ENCODE data around the gene PLXNB1.

Gene PLXNB1

DNA sequence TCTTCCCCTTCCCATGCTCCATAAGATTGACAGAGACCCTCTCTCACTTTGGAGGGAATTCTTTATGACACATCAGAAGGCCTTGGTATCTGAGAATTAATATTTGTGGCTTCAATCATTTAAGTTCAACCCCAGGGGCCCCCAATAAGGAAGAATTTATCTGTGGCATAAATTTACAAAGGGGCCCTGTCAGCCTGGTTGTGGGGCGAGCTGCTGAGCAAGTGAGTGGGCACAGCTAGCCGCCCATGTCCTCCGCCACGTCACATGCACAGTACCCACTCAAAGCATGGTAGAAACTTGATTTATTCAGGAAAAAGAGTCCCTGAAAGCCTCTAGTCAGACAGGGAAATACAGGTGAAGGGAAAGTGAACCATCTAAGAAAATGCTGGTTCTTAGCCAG lies 13.3 kb downstream of the PLXNB1 start:
- DNase-seq, result no peak

GRCh38 chr3:48416091-48416505 lies 13.8 kb downstream of the PLXNB1 start:
- DNase-seq, result no peak

GRCh38 chr3:48415251-48415953 lies 14.5 kb downstream of the PLXNB1 start:
- no peak for DNase-seq

DNA sequence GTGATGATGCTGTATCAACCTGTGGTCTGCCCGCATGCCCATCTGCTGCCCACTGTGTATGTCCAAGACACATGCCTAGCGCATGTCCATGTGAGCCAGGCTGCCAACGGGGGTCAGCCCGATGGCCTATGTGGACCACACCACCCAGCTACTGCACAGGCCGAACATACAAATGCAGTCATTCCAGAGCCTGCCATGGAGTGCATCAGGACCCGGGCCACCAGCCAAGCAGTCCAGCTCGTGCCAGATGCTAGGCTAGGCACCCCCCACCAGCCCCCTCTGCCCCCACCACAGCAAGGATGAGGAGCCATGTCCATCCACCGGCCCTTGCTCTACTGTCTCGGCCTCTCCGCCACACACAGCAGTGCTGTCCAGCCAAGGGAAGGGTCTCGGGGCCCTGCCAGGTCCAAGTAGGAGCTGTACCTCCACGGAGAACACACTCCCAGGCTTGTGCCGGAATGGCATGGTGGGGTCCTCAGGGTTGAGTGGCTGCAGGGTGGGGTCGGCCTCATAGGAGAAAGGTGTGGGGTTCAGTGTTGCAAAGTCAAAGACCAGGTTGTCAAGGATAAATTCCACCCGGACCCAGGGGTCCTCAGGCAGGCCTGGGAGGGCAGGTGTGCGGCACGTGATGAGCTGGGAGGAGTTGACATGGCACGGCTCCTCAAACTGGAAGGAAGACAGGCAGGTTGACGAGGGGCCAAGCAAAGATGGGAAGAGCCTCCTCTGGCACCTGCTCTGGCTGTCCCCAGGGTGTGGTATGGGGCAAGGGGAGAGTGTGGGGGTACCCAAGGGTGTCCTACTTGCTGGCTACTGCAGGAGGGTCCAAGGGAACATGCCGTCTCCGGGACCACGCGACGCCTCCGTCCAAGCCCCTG lies 15.3 kb downstream of the PLXNB1 start:
- no peak for DNase-seq

DNA sequence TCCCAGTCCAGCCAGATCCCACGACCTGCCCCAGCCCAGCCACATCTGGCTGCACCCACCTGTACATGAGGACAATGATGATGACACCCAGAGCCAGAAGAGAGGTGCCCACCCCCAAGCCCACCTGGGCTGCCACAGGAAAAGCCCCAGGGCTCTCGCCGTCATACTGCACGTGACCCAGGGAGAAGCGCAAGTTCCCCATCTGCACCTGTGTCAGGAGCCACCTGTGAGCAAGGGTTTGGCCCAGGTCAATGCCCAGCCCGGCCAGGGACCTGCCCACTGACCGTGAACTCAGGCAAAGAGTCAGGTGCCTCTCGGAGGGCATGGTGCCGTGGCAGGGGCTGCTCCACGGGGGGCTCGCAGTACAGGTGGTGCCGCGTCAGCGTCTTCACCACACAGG lies 16.3 kb downstream of the PLXNB1 start:
- DNase-seq, result no peak

- no peak for DNase-seq
Observed at GRCh38 chr3:48413086-48413485, 16.8 kb downstream of the PLXNB1 start.

GRCh38 chr3:48412375-48413001 lies 17.4 kb downstream of the PLXNB1 start:
- DNase-seq, result no peak

GRCh38 chr3:48411606-48412374 lies 18.1 kb downstream of the PLXNB1 start:
- DNase-seq, result no peak

- no peak for DNase-seq
Observed at GRCh38 chr3:48411041-48411588, 18.8 kb downstream of the PLXNB1 start.

DNA sequence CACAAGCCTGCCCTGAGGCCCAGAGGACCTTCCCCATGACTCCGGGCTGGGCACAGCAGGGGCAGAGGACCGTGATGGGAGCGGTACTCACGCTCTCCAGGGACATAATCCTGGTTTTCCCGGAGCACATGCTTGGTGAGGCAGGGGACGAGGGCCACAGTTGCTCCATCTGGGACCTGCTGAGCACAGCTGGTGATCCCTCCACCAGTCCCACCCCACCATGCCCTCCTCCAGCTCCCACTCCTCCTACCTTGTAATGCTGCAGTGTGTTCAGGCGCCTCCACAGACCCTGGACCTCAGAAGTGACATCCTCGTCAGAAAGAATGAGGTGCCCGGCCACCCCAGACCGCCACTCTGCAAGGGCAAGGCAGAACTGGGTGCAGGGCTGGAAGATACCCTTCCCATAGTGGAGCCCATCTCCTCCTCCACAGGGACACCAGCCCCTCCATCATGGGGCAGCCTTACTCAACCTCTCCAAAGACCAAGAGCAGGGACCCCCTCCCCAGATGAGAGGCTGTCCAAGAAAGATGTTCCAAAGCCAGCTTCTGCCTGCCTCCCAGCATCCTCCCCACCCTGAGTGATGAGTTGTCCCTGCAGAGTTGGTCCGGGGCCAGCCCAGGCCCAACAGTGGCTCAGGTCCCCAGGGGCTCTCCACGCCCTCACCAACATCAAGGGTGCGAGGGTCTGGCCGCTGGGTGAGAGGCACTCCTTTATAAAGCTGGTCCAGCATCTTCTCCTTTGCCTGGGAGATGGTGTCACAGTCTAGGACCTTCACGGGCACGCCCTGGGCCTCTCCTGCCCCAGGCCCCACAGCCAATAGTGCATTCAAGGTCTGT lies 19.5 kb downstream of the PLXNB1 start:
- no peak for DNase-seq

DNA sequence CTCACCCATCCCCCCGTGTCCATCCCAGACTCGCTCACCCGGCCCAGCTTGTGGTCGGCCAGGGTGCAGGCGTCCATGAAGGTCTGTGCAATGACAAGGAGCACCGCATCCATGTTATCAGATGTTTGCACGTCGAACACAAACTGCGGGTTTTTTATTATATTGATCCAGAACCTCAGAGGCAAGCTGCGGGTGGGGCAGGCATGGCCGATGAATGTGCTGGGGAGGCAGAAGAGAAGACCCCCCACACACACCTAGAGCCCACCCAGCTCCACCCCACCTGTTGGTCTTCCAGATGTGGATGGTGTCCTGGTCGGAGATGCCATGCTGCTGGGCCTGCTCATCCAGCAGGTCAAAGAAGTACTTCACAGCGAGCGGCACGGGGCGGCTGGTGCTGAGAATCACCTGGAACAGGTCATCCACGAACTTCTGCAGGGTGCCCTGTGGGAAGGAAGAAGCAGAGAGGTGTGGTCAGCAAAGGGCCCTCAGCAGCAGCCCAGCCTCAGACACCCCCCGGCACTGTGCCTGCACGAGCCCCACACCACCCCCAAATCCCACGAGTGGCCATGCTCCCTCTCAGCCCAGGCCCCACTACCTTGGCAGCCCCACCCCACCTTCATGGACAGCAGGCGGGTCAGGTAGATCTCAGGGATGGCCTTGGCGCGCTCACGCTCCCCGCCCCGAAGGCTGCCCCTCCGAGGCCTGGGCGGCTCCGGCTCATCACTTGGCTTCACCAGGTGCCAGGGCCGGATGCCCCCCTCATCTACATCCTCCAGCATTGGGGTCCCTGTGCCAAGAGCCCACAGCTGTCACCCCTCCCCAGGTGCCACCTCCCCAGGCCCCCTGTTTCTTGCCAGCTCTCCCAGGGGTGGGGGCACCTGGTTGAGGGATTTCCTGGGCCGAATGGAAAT lies 20.3 kb downstream of the PLXNB1 start:
- DNase-seq, result no peak

GRCh38 chr3:48408823-48409281 lies 21.0 kb downstream of the PLXNB1 start:
- no peak for DNase-seq

- no peak for DNase-seq
Observed at GRCh38 chr3:48407542-48408099, 22.3 kb downstream of the PLXNB1 start.

- DNase-seq, result no peak
Observed at GRCh38 chr3:48406443-48407431, 23.1 kb downstream of the PLXNB1 start.

GRCh38 chr3:48405971-48406370 lies 23.9 kb downstream of the PLXNB1 start:
- DNase-seq, result no peak

DNA sequence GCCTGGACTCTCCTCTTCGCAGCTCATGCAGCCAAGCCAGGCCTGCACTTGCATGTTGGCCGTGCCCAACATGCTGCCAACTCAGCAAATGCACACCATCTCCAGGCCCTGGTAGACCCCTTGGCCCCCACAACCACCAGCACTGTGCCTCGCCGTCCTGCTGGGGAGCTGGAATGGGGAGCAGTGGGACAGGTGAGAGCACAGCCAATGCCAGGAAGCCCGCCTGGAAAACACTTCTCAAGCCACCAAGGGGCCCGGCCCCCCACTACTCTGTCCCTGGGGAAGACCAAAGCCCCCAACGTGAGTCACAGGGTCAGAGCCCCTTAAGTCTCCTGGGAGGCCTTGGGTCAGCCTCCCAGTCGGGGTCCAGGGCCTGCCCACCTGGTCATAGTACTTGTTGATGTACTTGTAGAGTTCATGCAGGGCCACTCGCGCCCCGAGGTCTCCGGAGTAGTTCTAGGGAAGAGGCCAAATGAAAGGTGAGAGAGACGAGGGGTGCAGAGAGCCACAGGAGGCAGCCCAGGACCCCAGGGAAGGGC lies 24.5 kb downstream of the PLXNB1 start:
- no peak for DNase-seq

GRCh38 chr3:48404440-48405342 lies 25.2 kb downstream of the PLXNB1 start:
- DNase-seq, result no peak
